Measurements from ENCODE around the gene OR5AU1. TPM values are rescaled to one million over a fixed set of nuclear protein-coding genes. Genes with fewer than 3 reads are reported as not detected.

Gene OR5AU1
- total RNA-seq, 1 experiment from 2014 or later: not detected

DNA sequence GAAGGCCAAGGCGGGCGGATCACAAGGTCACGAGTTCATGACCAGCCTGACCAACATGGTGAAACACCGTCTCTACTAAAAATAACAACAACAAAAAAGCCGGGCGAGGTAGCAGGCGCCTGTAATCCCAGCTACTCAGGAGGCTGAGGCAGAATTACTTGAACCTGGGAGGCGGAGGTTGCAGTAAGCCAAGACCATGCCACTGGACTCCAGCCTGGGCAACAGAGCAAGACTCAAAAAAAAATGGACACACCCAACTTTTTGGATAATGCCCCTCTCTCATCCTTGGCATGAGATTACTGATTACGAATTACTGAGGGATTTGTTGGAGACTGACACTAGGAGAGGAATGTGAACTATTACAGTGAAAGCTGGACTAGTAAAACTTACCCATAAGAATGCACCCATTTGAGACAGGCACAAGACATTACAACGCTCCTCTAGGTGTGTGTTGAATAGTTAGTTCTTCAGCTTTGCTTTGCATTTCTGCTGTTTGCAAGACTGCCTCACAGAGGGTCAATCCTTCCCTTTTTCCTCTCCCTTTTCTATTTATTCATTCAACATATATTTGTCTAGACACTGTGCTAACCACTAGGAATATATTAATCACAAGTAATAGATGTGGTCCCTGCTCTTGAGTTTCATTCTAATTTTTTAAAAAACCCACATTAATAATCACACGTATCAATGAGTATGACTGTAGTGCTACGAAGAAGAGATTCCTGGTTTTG is 46.0 kb upstream of the OR5AU1 start:
- Histone ChIP-seq H3K4me2 (ENCODE audit: insufficient read depth, insufficient read length, low read length) (no peak overlapping the region), H3K23me2 (ENCODE audit: insufficient read length, low read depth, low read length, poor library complexity, severe bottlenecking) (no peaks in the 10 kb centered on the region), H3K27me3 (ENCODE audit: insufficient read depth, low read length) (no peaks in the 10 kb centered on the region), H3K79me1 (ENCODE audit: insufficient read depth, low read depth, low read length, poor library complexity, severe bottlenecking) (no peaks in the 10 kb centered on the region), H2AFZ (ENCODE audit: low read length) (no peak overlapping the region), H3T11ph (ENCODE audit: low read length) (no peak overlapping the region), H2AK5ac (ENCODE audit: insufficient read length, low read length) (no peak overlapping the region), H3K23ac (ENCODE audit: insufficient read length, low read depth, low read length) (no peak overlapping the region), H3K4me1 (ENCODE audit: insufficient read depth, low read length) (no peaks in the 10 kb centered on the region), H3K18ac (ENCODE audit: insufficient read length, low read depth, low read length) (no peak overlapping the region), H4K20me1 (ENCODE audit: control insufficient read depth, insufficient read depth, insufficient read length) (no peaks in the 10 kb centered on the region), H2BK20ac (ENCODE audit: low read depth, low read length, poor library complexity, severe bottlenecking) (no peak overlapping the region), H3K9ac (ENCODE audit: extremely low read depth, insufficient read length, low read length) (no peak overlapping the region), H4K8ac (replicated peaks; ENCODE audit: insufficient read length, low read depth, low read length) (no peak overlapping the region), H4K5ac (ENCODE audit: insufficient read length, low read depth, low read length) (no peak overlapping the region), H2BK15ac (ENCODE audit: low read depth, low read length) (no peak overlapping the region), H3K9me3 (ENCODE audit: control insufficient read depth, low read depth, low read length) (no peaks in the 10 kb centered on the region), H2BK12ac (ENCODE audit: insufficient read length, low read depth, low read length) (no peak overlapping the region), H2BK120ac (ENCODE audit: low read depth, low read length, poor library complexity, severe bottlenecking) (no peak overlapping the region), H3K4ac (ENCODE audit: low read depth, low read length) (no peak overlapping the region), H4K91ac (ENCODE audit: insufficient read length, low read depth, low read length) (no peak overlapping the region), H2BK5ac (ENCODE audit: insufficient read length, low read length) (no peak overlapping the region), H3K79me2 (ENCODE audit: insufficient read depth, low read length) (no peaks in the 10 kb centered on the region), H3K27ac (ENCODE audit: insufficient read length, low read depth, low read length) (no peak overlapping the region), H3K56ac (ENCODE audit: insufficient read length, low read depth, low read length) (no peak overlapping the region), H3K14ac (ENCODE audit: insufficient read depth, low read length) (no peak overlapping the region)
- H3K4me1 Mint-ChIP-seq: peaks cover 33 to 38% of the 10 kb centered on the region in 2 experiments
- peak overlapping the region in 1 of 3 experiments; percentile 22; a peak in 2 of 7 replicates for H3K27ac Mint-ChIP-seq
- H3K4me3 Mint-ChIP-seq: no peak overlapping the region
- no peak for DNase-seq
- no peaks in the 10 kb centered on the region; the same call in 1 of the 2 replicates for H3K27me3 Mint-ChIP-seq (ENCODE audit: low read depth)
- WGBS (ENCODE audit: extremely low coverage, insufficient read length, low lambda C conversion rate): no CpG with 5 or more reads among the region's 12 CpGs
- H3K36me3 Mint-ChIP-seq (ENCODE audit: insufficient read depth in 1 of 3, low read depth in 3 of 3): peaks cover 4 to 10% (median 5%) of the 10 kb centered on the region in 3 experiments; a peak in 6 of 7 replicates
- peaks cover 3 to 6% of the 10 kb centered on the region in 2 experiments; a peak in 2 of 5 replicates for H3K9me3 Mint-ChIP-seq
- TF ChIP-seq, protein P1, sequence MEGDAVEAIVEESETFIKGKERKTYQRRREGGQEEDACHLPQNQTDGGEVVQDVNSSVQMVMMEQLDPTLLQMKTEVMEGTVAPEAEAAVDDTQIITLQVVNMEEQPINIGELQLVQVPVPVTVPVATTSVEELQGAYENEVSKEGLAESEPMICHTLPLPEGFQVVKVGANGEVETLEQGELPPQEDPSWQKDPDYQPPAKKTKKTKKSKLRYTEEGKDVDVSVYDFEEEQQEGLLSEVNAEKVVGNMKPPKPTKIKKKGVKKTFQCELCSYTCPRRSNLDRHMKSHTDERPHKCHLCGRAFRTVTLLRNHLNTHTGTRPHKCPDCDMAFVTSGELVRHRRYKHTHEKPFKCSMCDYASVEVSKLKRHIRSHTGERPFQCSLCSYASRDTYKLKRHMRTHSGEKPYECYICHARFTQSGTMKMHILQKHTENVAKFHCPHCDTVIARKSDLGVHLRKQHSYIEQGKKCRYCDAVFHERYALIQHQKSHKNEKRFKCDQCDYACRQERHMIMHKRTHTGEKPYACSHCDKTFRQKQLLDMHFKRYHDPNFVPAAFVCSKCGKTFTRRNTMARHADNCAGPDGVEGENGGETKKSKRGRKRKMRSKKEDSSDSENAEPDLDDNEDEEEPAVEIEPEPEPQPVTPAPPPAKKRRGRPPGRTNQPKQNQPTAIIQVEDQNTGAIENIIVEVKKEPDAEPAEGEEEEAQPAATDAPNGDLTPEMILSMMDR (conservative IDR thresholded peaks at IDR 0.05): no peak

Measured in H9 (cell line).